GM12875 (cell line): Measurements from ENCODE around the gene SPTBN5.

Source experiments
- H3K4me3 ChIP-seq: one replicate; pipeline ENCODE4 v1.5.1; 2011; ENCODE audit warnings: low read depth, low read length, control low read depth
- TF ChIP-seq, protein P1 (sequence below): IDR thresholded peaks from 2 replicates; pipeline ENCODE4 v1.5.1; 2011; ENCODE audit warnings: low read depth, mild to moderate bottlenecking, control low read depth, inconsistent platforms, low read length, moderate library complexity, borderline replicate concordance; ENCODE audit not compliant: insufficient read depth

SPTBN5 gene

DNA sequence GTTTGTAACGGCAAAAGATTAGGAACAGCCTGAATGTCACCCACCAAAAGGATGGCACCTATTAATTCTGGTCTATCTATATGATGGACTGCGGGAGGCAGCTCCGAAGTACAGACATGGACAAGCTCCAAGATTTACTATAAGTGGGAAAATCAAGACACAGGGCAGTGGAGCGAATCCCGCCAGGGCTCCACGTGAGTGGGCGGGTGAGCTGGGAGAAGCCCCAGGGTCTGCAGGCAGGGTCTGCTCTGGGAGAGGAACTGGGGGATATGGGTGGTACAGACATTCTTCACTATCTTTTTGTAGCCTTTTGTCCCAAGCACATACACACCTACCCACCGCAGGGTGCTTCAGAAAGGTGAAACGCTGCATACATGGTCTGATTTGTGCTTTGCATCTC, 38.2 kb upstream of the SPTBN5 start:
- TF ChIP-seq, protein P1, sequence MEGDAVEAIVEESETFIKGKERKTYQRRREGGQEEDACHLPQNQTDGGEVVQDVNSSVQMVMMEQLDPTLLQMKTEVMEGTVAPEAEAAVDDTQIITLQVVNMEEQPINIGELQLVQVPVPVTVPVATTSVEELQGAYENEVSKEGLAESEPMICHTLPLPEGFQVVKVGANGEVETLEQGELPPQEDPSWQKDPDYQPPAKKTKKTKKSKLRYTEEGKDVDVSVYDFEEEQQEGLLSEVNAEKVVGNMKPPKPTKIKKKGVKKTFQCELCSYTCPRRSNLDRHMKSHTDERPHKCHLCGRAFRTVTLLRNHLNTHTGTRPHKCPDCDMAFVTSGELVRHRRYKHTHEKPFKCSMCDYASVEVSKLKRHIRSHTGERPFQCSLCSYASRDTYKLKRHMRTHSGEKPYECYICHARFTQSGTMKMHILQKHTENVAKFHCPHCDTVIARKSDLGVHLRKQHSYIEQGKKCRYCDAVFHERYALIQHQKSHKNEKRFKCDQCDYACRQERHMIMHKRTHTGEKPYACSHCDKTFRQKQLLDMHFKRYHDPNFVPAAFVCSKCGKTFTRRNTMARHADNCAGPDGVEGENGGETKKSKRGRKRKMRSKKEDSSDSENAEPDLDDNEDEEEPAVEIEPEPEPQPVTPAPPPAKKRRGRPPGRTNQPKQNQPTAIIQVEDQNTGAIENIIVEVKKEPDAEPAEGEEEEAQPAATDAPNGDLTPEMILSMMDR = no peak
- H3K4me3 ChIP-seq = no peak overlapping the region

GRCh38 chr15:41930867-41931222, 37.0 kb upstream of the SPTBN5 start:
- no peak overlapping the region for H3K4me3 ChIP-seq
- TF ChIP-seq, protein P1 = no peak

- TF ChIP-seq, protein P1 = no peak
- H3K4me3 ChIP-seq = no peak overlapping the region
Measured at GRCh38 chr15:41930221-41930866, 36.5 kb upstream of the SPTBN5 start.

DNA sequence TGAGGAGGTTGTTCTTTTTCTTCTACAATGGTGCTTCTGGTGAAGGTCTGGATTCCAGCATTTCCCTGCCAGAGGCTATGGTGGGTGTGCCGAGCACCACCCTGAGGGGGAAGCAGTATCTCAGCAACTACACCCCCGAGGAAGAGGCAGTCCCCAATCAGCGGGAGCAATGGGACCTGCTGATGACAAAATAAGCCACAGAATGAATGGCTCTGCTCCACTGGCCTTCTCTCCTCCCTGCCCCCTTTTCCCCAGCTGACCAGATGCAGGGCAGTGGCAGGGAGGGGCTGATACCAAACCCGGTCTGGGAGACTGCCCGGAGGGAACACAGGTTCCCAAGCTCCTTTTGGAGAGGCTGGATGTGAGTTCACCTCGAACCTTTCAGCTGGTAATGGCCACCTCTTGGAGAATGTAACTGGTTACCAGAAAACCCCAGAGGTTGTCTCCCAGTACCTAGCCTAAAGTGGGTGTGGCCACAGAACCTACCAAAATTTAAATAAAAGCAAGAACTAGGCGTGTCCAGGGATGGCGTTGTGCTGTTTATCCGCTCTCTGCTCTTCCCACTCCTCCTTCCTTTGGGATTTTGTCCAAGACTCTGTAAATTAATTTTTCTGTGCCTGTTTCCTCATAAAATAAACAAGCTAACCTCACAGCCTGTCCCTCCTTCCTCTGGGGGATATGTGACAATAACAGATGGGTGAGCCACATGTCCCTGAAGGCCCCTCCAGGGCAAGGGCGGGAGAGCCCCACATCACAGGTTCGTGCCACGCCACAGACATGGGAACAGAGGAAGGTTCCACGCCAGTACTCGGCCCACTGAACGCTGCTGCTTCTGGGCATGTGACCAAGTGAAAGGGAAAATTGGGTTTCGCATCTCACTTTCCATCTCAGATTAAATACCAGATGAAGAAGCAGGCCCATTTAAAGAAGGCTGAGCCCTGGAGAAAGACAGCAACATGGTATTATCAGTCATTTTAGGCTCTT, 35.1 kb upstream of the SPTBN5 start:
- TF ChIP-seq, protein P1 = no peak
- H3K4me3 ChIP-seq = peak overlapping the region; percentile 15

GRCh38 chr15:41928100-41928499, 34.2 kb upstream of the SPTBN5 start:
- no peak overlapping the region for H3K4me3 ChIP-seq
- TF ChIP-seq, protein P1 = no peak

DNA sequence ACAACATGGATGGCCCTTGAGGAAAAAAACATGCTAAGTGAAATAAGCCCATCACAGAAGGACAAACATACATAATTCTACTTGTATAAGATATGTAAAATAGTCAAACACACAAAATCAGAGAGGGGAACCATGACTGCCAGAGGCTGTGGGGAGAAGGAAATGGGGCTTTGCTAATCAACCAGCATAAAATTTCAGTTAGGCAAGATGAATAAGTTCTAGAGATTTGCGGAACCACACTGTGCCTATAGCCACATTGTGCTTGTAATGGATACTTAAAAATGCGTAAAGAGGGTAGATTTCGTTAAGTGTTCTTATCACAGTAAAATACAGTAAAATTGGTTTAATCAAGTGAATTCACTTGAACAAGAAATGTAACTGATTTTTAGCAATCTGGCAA, 33.7 kb upstream of the SPTBN5 start:
- TF ChIP-seq, protein P1 = no peak
- no peak overlapping the region for H3K4me3 ChIP-seq
